GM12878 (cell line): ENCODE results near the gene F11.

ENCODE experiments used
- BCLAF1 ChIP-seq: fragments of 450-650 bp; IDR thresholded peaks from 2 replicates; pipeline ENCODE4 v1.6.1; 2017; ENCODE audit warnings: antibody characterized with exemption, mild to moderate bottlenecking, moderate library complexity
- CTCF ChIP-seq, 3 experiments: IDR thresholded peaks in 2 of 3; conservative IDR thresholded peaks in 1 of 3; 2 replicates each; pipeline ENCODE4 v1.5.1; 2011; ENCODE audit warnings: low read depth in 3 of 3, low read length in 3 of 3, mild to moderate bottlenecking in 3 of 3, control low read depth in 2 of 3, moderate library complexity in 2 of 3, inconsistent platforms in 1 of 3, mixed read lengths in 1 of 3; ENCODE audit not compliant: control insufficient read depth in 2 of 3, insufficient read depth in 1 of 3; ENCODE audit errors: extremely low read depth in 1 of 3
- JUND ChIP-seq: IDR thresholded peaks from 2 replicates; pipeline ENCODE4 v1.6.1; 2012; ENCODE audit warnings: low read depth, mild to moderate bottlenecking, low read length, improper control_type of control experiment, moderate library complexity
- POLR2A ChIP-seq: IDR thresholded peaks from 2 replicates; pipeline ENCODE4 v1.6.1; 2011; ENCODE audit warnings: low read depth, mild to moderate bottlenecking, low read length

- TF ChIP-seq JUND: no peak
- no peak for TF ChIP-seq BCLAF1
- TF ChIP-seq CTCF (IDR thresholded peaks at IDR 0.05 in 2 of 3, conservative IDR thresholded peaks at IDR 0.05 in 1 of 3; ENCODE audit: control insufficient read depth in 2 of 3, extremely low read depth in 1 of 3, insufficient read depth in 1 of 3, low read depth in 3 of 3, low read length in 3 of 3): no peak
- no peak for TF ChIP-seq POLR2A
These were observed 1.3 kb upstream of the F11 start for GRCh38 chr4:186264660-186265059.
